H1 (cell line): ENCODE data around the gene SYNDIG1. TPM values are rescaled to one million over a fixed set of nuclear protein-coding genes. Genes with fewer than 3 reads are reported as not detected.

Experiments
- polyA plus RNA-seq, 7 experiments: library from polyadenylated mRNA; depleted of rRNA in 3 of 7; stranded (reverse) in 5 of 7; unstranded in 2 of 7; fragments of >200 nt in 5 of 7; fragments of 200-250 nt in 2 of 7; gene quantifications; 1 replicate in 5 of 7; 2 replicates in 1 of 7; 4 replicates in 1 of 7; pipeline versions ENCODE4 v1.2.1 to v1.2.3, GENCODE V29; 2011 to 2013; ENCODE audit warnings: missing spikeins in 2 of 7, mixed read lengths in 2 of 7
- total RNA-seq: library from RNA; stranded (reverse); fragmentation: NEBNext Ultra II Directional; extraction: Animal tissue kit (Norgen Biotek cat#: 25700); gene quantifications from 2 replicates; pipeline ENCODE4 v1.2.1, GENCODE V29; 2021
- TF ChIP-seq, protein P1 (sequence below): fragments of 300-600 bp; sonication (generic); IDR thresholded peaks from 2 replicates; pipeline ENCODE4 v1.7.1; 2012; ENCODE audit warnings: low read length, moderate library complexity, mild to moderate bottlenecking, inconsistent platforms; ENCODE audit not compliant: insufficient replicate concordance

Gene SYNDIG1
- total and polyA plus RNA-seq, 2 of the 8 experiments (the other 6 are each of a cell fraction or from before 2014, with no cell fraction given): 6.5 to 7.8 TPM

DNA sequence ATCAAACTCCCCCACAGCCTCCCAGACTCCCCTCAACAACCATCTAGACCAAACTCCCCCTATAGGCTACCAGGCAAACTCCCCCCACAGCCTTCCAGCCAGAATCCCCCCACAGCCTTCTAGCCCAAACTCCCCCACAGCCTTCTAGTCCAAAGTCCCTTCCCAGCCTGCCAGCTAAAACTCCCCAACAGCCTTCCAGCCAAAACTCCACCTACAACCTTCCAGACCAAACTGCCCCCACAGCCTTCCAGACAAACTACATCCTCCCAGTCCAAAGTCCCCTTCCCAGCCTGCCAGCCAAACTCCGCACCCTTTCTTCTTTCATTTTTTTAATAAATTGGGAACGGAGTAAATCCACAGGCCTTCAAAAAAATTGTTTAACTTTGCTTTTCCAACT lies 37.4 kb upstream of the SYNDIG1 start (continued):
- TF ChIP-seq, protein P1, sequence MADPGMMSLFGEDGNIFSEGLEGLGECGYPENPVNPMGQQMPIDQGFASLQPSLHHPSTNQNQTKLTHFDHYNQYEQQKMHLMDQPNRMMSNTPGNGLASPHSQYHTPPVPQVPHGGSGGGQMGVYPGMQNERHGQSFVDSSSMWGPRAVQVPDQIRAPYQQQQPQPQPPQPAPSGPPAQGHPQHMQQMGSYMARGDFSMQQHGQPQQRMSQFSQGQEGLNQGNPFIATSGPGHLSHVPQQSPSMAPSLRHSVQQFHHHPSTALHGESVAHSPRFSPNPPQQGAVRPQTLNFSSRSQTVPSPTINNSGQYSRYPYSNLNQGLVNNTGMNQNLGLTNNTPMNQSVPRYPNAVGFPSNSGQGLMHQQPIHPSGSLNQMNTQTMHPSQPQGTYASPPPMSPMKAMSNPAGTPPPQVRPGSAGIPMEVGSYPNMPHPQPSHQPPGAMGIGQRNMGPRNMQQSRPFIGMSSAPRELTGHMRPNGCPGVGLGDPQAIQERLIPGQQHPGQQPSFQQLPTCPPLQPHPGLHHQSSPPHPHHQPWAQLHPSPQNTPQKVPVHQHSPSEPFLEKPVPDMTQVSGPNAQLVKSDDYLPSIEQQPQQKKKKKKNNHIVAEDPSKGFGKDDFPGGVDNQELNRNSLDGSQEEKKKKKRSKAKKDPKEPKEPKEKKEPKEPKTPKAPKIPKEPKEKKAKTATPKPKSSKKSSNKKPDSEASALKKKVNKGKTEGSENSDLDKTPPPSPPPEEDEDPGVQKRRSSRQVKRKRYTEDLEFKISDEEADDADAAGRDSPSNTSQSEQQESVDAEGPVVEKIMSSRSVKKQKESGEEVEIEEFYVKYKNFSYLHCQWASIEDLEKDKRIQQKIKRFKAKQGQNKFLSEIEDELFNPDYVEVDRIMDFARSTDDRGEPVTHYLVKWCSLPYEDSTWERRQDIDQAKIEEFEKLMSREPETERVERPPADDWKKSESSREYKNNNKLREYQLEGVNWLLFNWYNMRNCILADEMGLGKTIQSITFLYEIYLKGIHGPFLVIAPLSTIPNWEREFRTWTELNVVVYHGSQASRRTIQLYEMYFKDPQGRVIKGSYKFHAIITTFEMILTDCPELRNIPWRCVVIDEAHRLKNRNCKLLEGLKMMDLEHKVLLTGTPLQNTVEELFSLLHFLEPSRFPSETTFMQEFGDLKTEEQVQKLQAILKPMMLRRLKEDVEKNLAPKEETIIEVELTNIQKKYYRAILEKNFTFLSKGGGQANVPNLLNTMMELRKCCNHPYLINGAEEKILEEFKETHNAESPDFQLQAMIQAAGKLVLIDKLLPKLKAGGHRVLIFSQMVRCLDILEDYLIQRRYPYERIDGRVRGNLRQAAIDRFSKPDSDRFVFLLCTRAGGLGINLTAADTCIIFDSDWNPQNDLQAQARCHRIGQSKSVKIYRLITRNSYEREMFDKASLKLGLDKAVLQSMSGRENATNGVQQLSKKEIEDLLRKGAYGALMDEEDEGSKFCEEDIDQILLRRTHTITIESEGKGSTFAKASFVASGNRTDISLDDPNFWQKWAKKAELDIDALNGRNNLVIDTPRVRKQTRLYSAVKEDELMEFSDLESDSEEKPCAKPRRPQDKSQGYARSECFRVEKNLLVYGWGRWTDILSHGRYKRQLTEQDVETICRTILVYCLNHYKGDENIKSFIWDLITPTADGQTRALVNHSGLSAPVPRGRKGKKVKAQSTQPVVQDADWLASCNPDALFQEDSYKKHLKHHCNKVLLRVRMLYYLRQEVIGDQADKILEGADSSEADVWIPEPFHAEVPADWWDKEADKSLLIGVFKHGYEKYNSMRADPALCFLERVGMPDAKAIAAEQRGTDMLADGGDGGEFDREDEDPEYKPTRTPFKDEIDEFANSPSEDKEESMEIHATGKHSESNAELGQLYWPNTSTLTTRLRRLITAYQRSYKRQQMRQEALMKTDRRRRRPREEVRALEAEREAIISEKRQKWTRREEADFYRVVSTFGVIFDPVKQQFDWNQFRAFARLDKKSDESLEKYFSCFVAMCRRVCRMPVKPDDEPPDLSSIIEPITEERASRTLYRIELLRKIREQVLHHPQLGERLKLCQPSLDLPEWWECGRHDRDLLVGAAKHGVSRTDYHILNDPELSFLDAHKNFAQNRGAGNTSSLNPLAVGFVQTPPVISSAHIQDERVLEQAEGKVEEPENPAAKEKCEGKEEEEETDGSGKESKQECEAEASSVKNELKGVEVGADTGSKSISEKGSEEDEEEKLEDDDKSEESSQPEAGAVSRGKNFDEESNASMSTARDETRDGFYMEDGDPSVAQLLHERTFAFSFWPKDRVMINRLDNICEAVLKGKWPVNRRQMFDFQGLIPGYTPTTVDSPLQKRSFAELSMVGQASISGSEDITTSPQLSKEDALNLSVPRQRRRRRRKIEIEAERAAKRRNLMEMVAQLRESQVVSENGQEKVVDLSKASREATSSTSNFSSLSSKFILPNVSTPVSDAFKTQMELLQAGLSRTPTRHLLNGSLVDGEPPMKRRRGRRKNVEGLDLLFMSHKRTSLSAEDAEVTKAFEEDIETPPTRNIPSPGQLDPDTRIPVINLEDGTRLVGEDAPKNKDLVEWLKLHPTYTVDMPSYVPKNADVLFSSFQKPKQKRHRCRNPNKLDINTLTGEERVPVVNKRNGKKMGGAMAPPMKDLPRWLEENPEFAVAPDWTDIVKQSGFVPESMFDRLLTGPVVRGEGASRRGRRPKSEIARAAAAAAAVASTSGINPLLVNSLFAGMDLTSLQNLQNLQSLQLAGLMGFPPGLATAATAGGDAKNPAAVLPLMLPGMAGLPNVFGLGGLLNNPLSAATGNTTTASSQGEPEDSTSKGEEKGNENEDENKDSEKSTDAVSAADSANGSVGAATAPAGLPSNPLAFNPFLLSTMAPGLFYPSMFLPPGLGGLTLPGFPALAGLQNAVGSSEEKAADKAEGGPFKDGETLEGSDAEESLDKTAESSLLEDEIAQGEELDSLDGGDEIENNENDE: no peak
